GM23248 (cell line): ENCODE results near the gene CDH1. TPM values are rescaled to one million over a fixed set of nuclear protein-coding genes. Genes with fewer than 3 reads are reported as not detected.

Experiments
- DNase-seq: peaks from one replicate; pipeline ENCODE4 v3.0.0-alpha.2; 2015
- H2AFZ ChIP-seq: fragments of 200-600 bp; sonication (generic); 2 replicates; pipeline ENCODE4 v1.6.1; 2016; ENCODE audit warnings: antibody characterized with exemption
- H3F3A ChIP-seq: fragments of 200-600 bp; sonication (generic); 2 replicates; pipeline ENCODE4 v1.6.1; 2016; ENCODE audit warnings: mild to moderate bottlenecking, antibody characterized with exemption, mixed run types; ENCODE audit not compliant: insufficient read depth
- H3K27ac ChIP-seq: fragments of 200-600 bp; sonication (generic); 2 replicates; pipeline ENCODE4 v1.5.1; 2016; ENCODE audit warnings: mild to moderate bottlenecking
- H3K27me3 ChIP-seq: fragments of 200-600 bp; sonication (generic); replicated peaks from 2 replicates; pipeline ENCODE4 v1.6.1; 2016; ENCODE audit warnings: mild to moderate bottlenecking; ENCODE audit not compliant: insufficient read depth
- H3K36me3 ChIP-seq: fragments of 200-600 bp; sonication (generic); 2 replicates; pipeline ENCODE4 v1.6.1; 2016; ENCODE audit warnings: low read depth, mild to moderate bottlenecking
- H3K4me1 ChIP-seq: fragments of 200-600 bp; sonication (generic); 2 replicates; pipeline ENCODE4 v1.6.1; 2016; ENCODE audit warnings: mild to moderate bottlenecking; ENCODE audit not compliant: insufficient read depth
- H3K4me2 ChIP-seq: fragments of 200-600 bp; sonication (generic); one replicate; pipeline ENCODE4 v1.6.1; 2016; ENCODE audit warnings: mild to moderate bottlenecking; ENCODE audit not compliant: unreplicated experiment
- H3K4me3 ChIP-seq: fragments of 200-600 bp; sonication (generic); 2 replicates; pipeline ENCODE4 v1.5.1; 2016; ENCODE audit warnings: mild to moderate bottlenecking
- H3K79me2 ChIP-seq: fragments of 200-600 bp; sonication (generic); 2 replicates; pipeline ENCODE4 v1.6.1; 2016; ENCODE audit warnings: mild to moderate bottlenecking; ENCODE audit not compliant: insufficient read depth
- H3K9ac ChIP-seq: fragments of 200-600 bp; sonication (generic); 2 replicates; pipeline ENCODE4 v1.6.1; 2016; ENCODE audit warnings: mild to moderate bottlenecking
- H3K9me2 ChIP-seq: fragments of 200-600 bp; sonication (generic); 2 replicates; pipeline ENCODE4 v1.6.1; 2016; ENCODE audit warnings: mixed run types, mild to moderate bottlenecking, moderate library complexity; ENCODE audit not compliant: insufficient read depth
- H3K9me3 ChIP-seq: fragments of 200-600 bp; sonication (generic); one replicate; pipeline ENCODE4 v1.6.1; 2017; ENCODE audit warnings: low read depth
- H4K20me1 ChIP-seq: fragments of 200-600 bp; sonication (generic); 2 replicates; pipeline ENCODE4 v1.6.0; 2016; ENCODE audit not compliant: insufficient read depth
- EZH2 ChIP-seq: fragments of 200-600 bp; sonication (generic); IDR thresholded peaks from 2 replicates; pipeline ENCODE4 v1.6.1; 2018; ENCODE audit warnings: antibody characterized with exemption, mild to moderate bottlenecking; ENCODE audit not compliant: insufficient read depth, poor library complexity, severe bottlenecking
- EZH2phosphoT487 ChIP-seq: fragments of 200-600 bp; sonication (generic); IDR thresholded peaks from 2 replicates; pipeline ENCODE4 v1.6.1; 2018; ENCODE audit warnings: antibody characterized with exemption, moderate library complexity, mild to moderate bottlenecking, low read depth; ENCODE audit not compliant: insufficient read depth
- WGBS, 2 experiments: methylation state at CpG; one replicate each; pipeline ENCODE4 v1.1.6; 2015 to 2017; ENCODE audit warnings: low lambda C conversion rate in 2 of 2, low coverage in 1 of 2; ENCODE audit errors: missing lambda C conversion rate in 2 of 2; 5-methylcytosine and 5-hydroxymethylcytosine counted together
- in situ Hi-C: fragments of 300-500 bp; cut with MboI; formaldehyde crosslinking; loops from 2 replicates; pipeline ENCODE4 v1.15.0; 2020
- polyA plus RNA-seq: library from polyadenylated mRNA; unstranded; fragments of >200 nt; fragmentation: Nextera tagmentation; extraction: Ambion mirVana; gene quantifications from 2 replicates; pipeline ENCODE4 v1.2.1, GENCODE V29; 2016
- total RNA-seq: library from RNA; depleted of rRNA; stranded (reverse); fragments of >200 nt; shearing (Covaris generic); gene quantifications from 2 replicates; pipeline ENCODE4 v1.2.3, GENCODE V29; 2014

The CDH1 gene
- total and polyA plus RNA-seq, 2 experiments from 2014 or later, result 0.04 TPM; not detected in 1

DNA sequence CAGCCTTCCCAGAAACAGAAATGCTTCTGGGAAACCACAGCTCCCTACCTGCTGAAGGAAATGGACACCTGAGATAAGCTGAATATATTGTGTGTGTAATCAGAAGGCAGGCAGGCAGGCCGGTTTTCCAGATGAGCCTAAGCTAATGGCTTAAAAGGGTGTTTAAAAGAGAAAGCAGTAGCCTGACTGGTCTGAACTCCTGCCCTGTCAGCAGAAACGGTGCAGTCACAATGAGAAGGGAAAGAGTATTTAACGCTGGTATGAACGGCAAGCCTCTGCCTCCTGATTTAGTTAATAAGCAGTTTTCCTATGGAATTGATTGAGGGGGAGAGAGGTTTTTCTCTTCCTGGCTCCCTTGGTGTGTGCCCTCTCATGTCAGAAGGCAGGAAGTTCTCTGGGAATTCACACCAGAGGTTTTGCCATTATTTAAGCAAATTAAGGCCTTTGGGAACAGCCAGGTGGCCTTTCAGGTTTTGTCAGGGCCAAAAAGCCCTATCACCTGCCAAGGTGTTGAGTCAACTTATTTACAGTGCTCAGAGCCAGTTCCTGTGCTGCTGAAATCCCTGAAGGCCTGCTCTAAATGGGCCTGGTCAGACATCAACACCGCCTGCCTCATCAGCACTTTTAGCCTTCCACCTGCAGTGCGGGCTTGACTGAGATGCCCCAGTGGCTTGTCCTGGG is 41.6 kb downstream of the CDH1 start:
- no peaks in the 10 kb centered on the region for H3F3A ChIP-seq
- H3K9me3 ChIP-seq, result no peaks in the 10 kb centered on the region
- no peaks in the 10 kb centered on the region for H3K36me3 ChIP-seq
- H3K4me1 ChIP-seq, result no peaks in the 10 kb centered on the region
- H3K9me2 ChIP-seq, result no peaks in the 10 kb centered on the region
- TF ChIP-seq EZH2phosphoT487 (no peak), EZH2 (no peak)
- WGBS, 2 experiments, result 32 to 36% methylated on average over 6 of the region's 6 CpGs
- peaks cover 58% of the 10 kb centered on the region for H3K27me3 ChIP-seq
- H3K4me3 ChIP-seq, result no peak overlapping the region
- no peak overlapping the region for H3K9ac ChIP-seq
- no peak overlapping the region for H3K4me2 ChIP-seq
- in situ Hi-C loops, result no loop called here
- no peaks in the 10 kb centered on the region for H4K20me1 ChIP-seq
- H3K27ac ChIP-seq, result no peak overlapping the region
- H3K79me2 ChIP-seq, result no peaks in the 10 kb centered on the region
- no peak overlapping the region for H2AFZ ChIP-seq
- no peak for DNase-seq

DNA sequence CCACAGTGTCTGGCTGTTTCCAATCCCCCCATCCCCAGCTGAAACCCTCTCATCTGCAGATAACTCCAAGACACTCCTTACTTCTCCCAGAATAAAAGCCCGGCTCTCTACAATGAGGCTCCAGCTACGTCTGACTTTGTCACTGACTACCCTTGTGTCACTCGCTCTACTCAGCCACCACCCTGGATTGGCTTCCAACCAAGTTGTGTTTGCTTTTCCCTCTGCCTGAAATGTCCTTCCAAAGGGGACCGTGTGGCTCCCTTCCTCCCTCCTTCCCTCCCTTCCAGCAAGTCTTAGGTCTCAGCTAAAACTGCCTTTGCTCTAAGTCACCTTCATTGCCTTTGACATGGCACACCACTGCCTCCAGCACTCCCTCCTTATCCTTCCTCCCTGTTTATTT is 42.8 kb downstream of the CDH1 start:
- no peak for TF ChIP-seq EZH2phosphoT487
- no peak for TF ChIP-seq EZH2
- Histone ChIP-seq H3K27ac (no peak overlapping the region), H3K4me2 (no peak overlapping the region), H3K4me1 (no peaks in the 10 kb centered on the region), H3K79me2 (no peaks in the 10 kb centered on the region), H3K4me3 (no peak overlapping the region), H2AFZ (no peak overlapping the region), H3K27me3 (peaks cover 46% of the 10 kb centered on the region), H3K9ac (no peak overlapping the region), H4K20me1 (no peaks in the 10 kb centered on the region), H3F3A (no peaks in the 10 kb centered on the region), H3K9me3 (no peaks in the 10 kb centered on the region), H3K36me3 (no peaks in the 10 kb centered on the region), H3K9me2 (no peaks in the 10 kb centered on the region)
- in situ Hi-C loops, result no loop called here
- DNase-seq, result no peak
- WGBS, 2 experiments, result 53 to 61% methylated on average over 4 of the region's 4 CpGs

DNA sequence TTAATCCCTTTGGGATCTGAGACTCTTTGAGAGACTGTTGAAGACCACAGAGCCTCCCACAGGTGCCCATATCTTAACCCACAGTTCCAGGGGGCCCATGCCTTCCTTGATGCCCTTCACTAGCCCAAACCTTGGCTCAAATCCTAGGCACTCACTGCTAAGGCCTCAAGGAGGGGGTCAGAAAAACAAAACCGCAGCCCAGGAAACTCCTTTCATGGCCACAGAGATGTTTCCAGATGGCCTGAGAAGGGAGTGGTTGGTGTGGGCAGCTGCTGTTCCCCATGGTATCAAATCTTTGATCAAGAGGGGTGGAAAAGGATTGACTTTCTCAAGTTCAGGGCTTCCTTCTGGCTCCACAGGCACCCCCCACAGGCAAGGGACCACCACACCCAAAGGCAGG is 44.7 kb downstream of the CDH1 start:
- H3K9me2 ChIP-seq, result no peaks in the 10 kb centered on the region
- no peaks in the 10 kb centered on the region for H3F3A ChIP-seq
- H3K27me3 ChIP-seq, result peaks cover 56% of the 10 kb centered on the region
- no peaks in the 10 kb centered on the region for H3K36me3 ChIP-seq
- DNase-seq, result no peak
- H3K9me3 ChIP-seq, result no peaks in the 10 kb centered on the region
- 13 to 53% methylated on average over 1 of the region's 1 CpG for WGBS, 2 experiments
- H2AFZ ChIP-seq, result no peak overlapping the region
- H3K4me1 ChIP-seq, result no peaks in the 10 kb centered on the region
- no peak overlapping the region for H3K27ac ChIP-seq
- no peaks in the 10 kb centered on the region for H4K20me1 ChIP-seq
- no peak overlapping the region for H3K4me3 ChIP-seq
- in situ Hi-C loops, result no loop called here
- no peaks in the 10 kb centered on the region for H3K79me2 ChIP-seq
- TF ChIP-seq EZH2 (no peak), EZH2phosphoT487 (no peak)
- H3K9ac ChIP-seq, result no peak overlapping the region
- H3K4me2 ChIP-seq, result no peak overlapping the region

DNA sequence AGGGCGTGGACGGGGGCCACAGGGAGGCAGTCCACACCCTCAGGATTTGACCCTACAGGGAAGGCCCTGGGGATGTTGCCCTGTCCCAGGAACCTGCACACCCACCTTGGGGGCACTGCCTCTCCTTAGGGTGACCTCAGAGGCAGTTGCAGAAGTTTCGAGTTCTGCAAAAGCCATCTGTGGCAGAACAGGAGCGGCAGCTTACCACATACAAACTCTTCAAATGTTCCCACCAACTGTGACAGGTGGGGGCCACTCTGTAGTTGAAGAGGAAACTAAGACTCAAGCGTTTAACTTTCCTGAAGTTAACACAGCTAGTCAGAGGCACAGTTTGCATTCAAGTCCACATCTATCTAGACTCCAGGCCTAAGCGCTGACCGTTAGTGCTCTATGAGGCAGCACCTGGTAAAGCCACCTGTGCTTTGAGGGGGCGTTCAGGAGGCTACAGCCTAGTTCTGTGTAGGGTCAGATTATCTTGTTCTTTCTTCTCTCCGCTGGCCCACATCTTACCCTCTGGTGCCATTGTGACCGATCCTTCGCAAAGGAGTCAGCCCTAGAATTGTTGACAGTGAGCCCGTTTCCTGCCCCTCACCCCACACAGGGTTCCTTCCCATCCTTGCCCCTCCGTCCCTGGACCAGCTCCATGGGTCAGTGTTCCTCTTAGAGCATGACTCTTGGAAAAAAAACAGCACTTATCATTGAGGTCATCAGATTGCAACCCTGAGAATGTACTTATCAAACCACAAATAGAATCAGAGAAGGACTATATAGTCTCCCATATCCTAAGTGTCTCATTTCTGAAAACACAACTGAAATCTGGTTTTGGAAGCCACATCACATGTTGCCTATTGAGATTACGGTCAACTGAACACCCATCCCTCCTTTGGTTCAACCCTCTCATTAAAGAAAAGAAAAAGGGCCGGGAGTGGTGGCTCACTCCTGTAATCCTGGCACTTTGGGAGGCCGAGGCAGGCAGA is 45.4 kb downstream of the CDH1 start:
- Histone ChIP-seq H2AFZ (no peak overlapping the region), H3K4me1 (no peaks in the 10 kb centered on the region), H3K9me3 (no peaks in the 10 kb centered on the region), H3K27me3 (peaks cover 54% of the 10 kb centered on the region), H3K4me3 (no peak overlapping the region), H3K79me2 (no peaks in the 10 kb centered on the region), H3K36me3 (no peaks in the 10 kb centered on the region), H3K27ac (no peak overlapping the region), H3F3A (no peaks in the 10 kb centered on the region), H4K20me1 (no peaks in the 10 kb centered on the region), H3K9me2 (no peaks in the 10 kb centered on the region), H3K4me2 (no peak overlapping the region), H3K9ac (no peak overlapping the region)
- WGBS, 2 experiments, result 59 to 68% methylated on average over 15 to 16 of the region's 16 CpGs
- in situ Hi-C loops, result no loop called here
- DNase-seq, result no peak
- TF ChIP-seq EZH2phosphoT487, result no peak
- no peak for TF ChIP-seq EZH2
